GM12892 (cell line): ENCODE measurements around the gene SLC4A11.

ENCODE experiments used
- POLR2A ChIP-seq: IDR thresholded peaks from 2 replicates; pipeline ENCODE4 v1.6.1; 2011; ENCODE audit warnings: low read depth, low read length, control low read depth
- POLR2AphosphoS5 ChIP-seq: IDR thresholded peaks from 2 replicates; pipeline ENCODE4 v1.6.1; 2011; ENCODE audit warnings: low read depth, low read length, control low read depth
- TAF1 ChIP-seq: IDR thresholded peaks from 2 replicates; pipeline ENCODE4 v1.6.1; 2011; ENCODE audit warnings: low read depth, mild to moderate bottlenecking, control low read depth, low read length, borderline replicate concordance

GRCh38 chr20:3235666-3236324 lies 3.2 kb downstream of the SLC4A11 start:
- no peak for TF ChIP-seq POLR2A
- TF ChIP-seq TAF1, result no peak
- no peak for TF ChIP-seq POLR2AphosphoS5
